Left lung (tissue), 10 donors: ENCODE measurements around the gene ZNF345. TPM values are rescaled to one million over a fixed set of nuclear protein-coding genes. Genes with fewer than 3 reads are reported as not detected.

ENCODE experiments used
- ATAC-seq: fragments of 200-7000 bp; cut with Tn5 transposase; one replicate; pipeline ENCODE4 v1.9.1; 2020; ENCODE audit warnings: moderate library complexity
- DNase-seq, 4 donors: peaks; one replicate each; pipeline ENCODE4 v3.0.0-alpha.2; 2013 to 2020
- H3K27ac ChIP-seq, 2 donors: fragments of 200-600 bp; sonication (generic) in 1 of 2; one replicate each; pipeline versions ENCODE4 v1.5.0 to v1.8.0; 2020 to 2021
- H3K27me3 ChIP-seq, 2 donors: fragments of 200-600 bp; sonication (generic) in 1 of 2; one replicate each; pipeline versions ENCODE4 v1.5.0 to v1.8.0; 2020 to 2021
- H3K36me3 ChIP-seq, 2 donors: fragments of 200-600 bp; sonication (generic) in 1 of 2; one replicate each; pipeline versions ENCODE4 v1.5.0 to v1.8.0; 2020 to 2021
- H3K4me1 ChIP-seq, 2 donors: fragments of 200-600 bp; one replicate each; pipeline ENCODE4 v1.8.0; 2021
- H3K4me3 ChIP-seq, 2 donors: fragments of 200-600 bp; sonication (generic) in 1 of 2; one replicate each; pipeline versions ENCODE4 v1.5.0 to v1.8.0; 2020 to 2021; ENCODE audit warnings: mild to moderate bottlenecking in 1 of 2
- H3K9me3 ChIP-seq, 2 donors: fragments of 200-600 bp; sonication (generic) in 1 of 2; one replicate each; pipeline versions ENCODE4 v1.5.0 to v1.8.0; 2020 to 2021
- CTCF ChIP-seq, 2 donors: fragments of 200-600 bp; sonication (generic) in 1 of 2; IDR thresholded peaks; one replicate each; pipeline versions ENCODE4 v1.5.0 to v1.8.0; 2021; ENCODE audit warnings: antibody characterized with exemption in 2 of 2
- intact Hi-C, 2 donors: fragments of 100-400 bp; cut with DNase I; formaldehyde crosslinking; loops; one replicate each; pipeline versions ENCODE4 v1.11.2 to v1.14.2; 2022
- polyA plus RNA-seq, 6 donors: library from polyadenylated mRNA; unstranded; fragments of 120-200 nt; gene quantifications; one replicate each; pipeline ENCODE4 v1.2.1, GENCODE V29; 2013; ENCODE audit not compliant: insufficient read length in 6 of 6
- total RNA-seq, 2 donors: library from RNA; stranded (reverse); fragmentation: NEBNext Ultra II Directional; extraction: Animal tissue kit (Norgen Biotek cat#: 25700); gene quantifications; one replicate each; pipeline ENCODE4 v1.2.1, GENCODE V29; 2021
- donor health status: DM: no; HTN: yes; CAD: no.
- donor health status: DM: no; HTN: no; CAD: no.

The ZNF345 gene
- total and polyA plus RNA-seq, 8 donors: 3.1 to 26.4 (median 21.7) TPM

GRCh38 chr19:36876993-36877938, 26.6 kb downstream of the ZNF345 start:
- ATAC-seq: no peak
- H3K27me3 ChIP-seq: no peaks in the 10 kb centered on the region
- no peak overlapping the region for H3K27ac ChIP-seq
- no peak overlapping the region for H3K4me3 ChIP-seq
- peaks cover 11 to 100% of the 10 kb centered on the region in 2 donors for H3K9me3 ChIP-seq
- DNase-seq: no peak
- peaks cover 0 to 81% of the 10 kb centered on the region in 2 donors for H3K36me3 ChIP-seq
- no peaks in the 10 kb centered on the region for H3K4me1 ChIP-seq
- TF ChIP-seq CTCF (IDR thresholded peaks at IDR 0.05): no peak
- intact Hi-C loops: no loop called here

- H3K27ac ChIP-seq: no peak overlapping the region
- intact Hi-C loops: no loop called here
- peaks cover 6 to 85% of the 10 kb centered on the region in 2 donors for H3K36me3 ChIP-seq
- no peak for TF ChIP-seq CTCF (IDR thresholded peaks at IDR 0.05)
- no peak overlapping the region for H3K4me3 ChIP-seq
- DNase-seq: no peak
- no peaks in the 10 kb centered on the region for H3K27me3 ChIP-seq
- peaks cover 20 to 100% of the 10 kb centered on the region in 2 donors for H3K9me3 ChIP-seq
- no peaks in the 10 kb centered on the region for H3K4me1 ChIP-seq
- no peak for ATAC-seq
Observed at GRCh38 chr19:36891768-36892357, 41.2 kb downstream of the ZNF345 start.

- intact Hi-C loops: no loop called here
- peaks cover 6 to 100% of the 10 kb centered on the region in 2 donors for H3K36me3 ChIP-seq
- no peak for DNase-seq
Observed at GRCh38 chr19:36894849-36895383, 44.2 kb downstream of the ZNF345 start.

GRCh38 chr19:36898422-36898821, 47.7 kb downstream of the ZNF345 start:
- Histone ChIP-seq H3K4me3 (no peak overlapping the region), H3K27ac (no peak overlapping the region), H3K9me3 (peaks cover 3 to 98% of the 10 kb centered on the region in 2 donors), H3K36me3 (peaks cover 0 to 98% of the 10 kb centered on the region in 2 donors), H3K27me3 (no peaks in the 10 kb centered on the region), H3K4me1 (no peaks in the 10 kb centered on the region)
- TF ChIP-seq CTCF (IDR thresholded peaks at IDR 0.05): no peak
- DNase-seq: no peak
- intact Hi-C loops: no loop called here
- ATAC-seq: no peak

More at GRCh38 chr19:36894849-36895383, 44.2 kb downstream of the ZNF345 start:
- no peak for ATAC-seq
- Histone ChIP-seq H3K4me1 (no peaks in the 10 kb centered on the region), H3K27ac (no peak overlapping the region), H3K4me3 (no peak overlapping the region), H3K27me3 (no peaks in the 10 kb centered on the region), H3K9me3 (peaks cover 20 to 100% of the 10 kb centered on the region in 2 donors)
- TF ChIP-seq CTCF (IDR thresholded peaks at IDR 0.05): no peak
